Panc1 (cell line): ENCODE measurements around the gene PRKG1. TPM values are rescaled to one million over a fixed set of nuclear protein-coding genes. Genes with fewer than 3 reads are reported as not detected.
"Not testable (repeated sequence)": the region's sequence is repeated elsewhere in the genome, so short reads cannot be mapped to it uniquely, and the experiment has no call there.

ENCODE experiments used
- ATAC-seq: fragments of 200-7000 bp; cut with Tn5 transposase; 2 replicates; pipeline ENCODE4 v1.9.1; 2020; ENCODE audit warnings: mild to moderate bottlenecking, moderate library complexity
- BruUV-seq: library from RNA; stranded (reverse); fragments of 400-500 nt; replicated peaks from 2 replicates; lab custom pipeline; 2021; lab: Mats Ljungman, UMichigan
- CTCF ChIA-PET: fragments of 300-600 bp; sonication (Branson Sonifier 250); formaldehyde crosslinking; loops from one replicate; lab custom pipeline; 2022; ENCODE audit warnings: antibody characterized with exemption; lab: Charles Lee
- POLR2A ChIA-PET: fragments of 300-600 bp; sonication (Branson Sonifier 250); formaldehyde crosslinking; loops from one replicate; lab custom pipeline; 2022; ENCODE audit warnings: antibody characterized with exemption; lab: Charles Lee
- DNase-seq: peaks from one replicate; pipeline ENCODE4 v3.0.0-alpha.2; 2010; ENCODE audit warnings: low read depth, low spot score
- H3K27ac ChIP-seq: 2 replicates; pipeline ENCODE4 v1.5.1; 2011; ENCODE audit warnings: mild to moderate bottlenecking, low read length, inconsistent platforms
- H3K27me3 ChIP-seq: fragments of 200-500 bp; sonication (Bioruptor generic); 2 replicates; pipeline ENCODE4 v1.6.0; 2014; ENCODE audit warnings: low read length, inconsistent platforms; ENCODE audit not compliant: control insufficient read depth, insufficient read depth
- H3K36me3 ChIP-seq: fragments of 200-500 bp; sonication (Bioruptor generic); 2 replicates; pipeline ENCODE4 v1.5.1; 2014; ENCODE audit warnings: inconsistent platforms, mild to moderate bottlenecking, low read length, moderate library complexity; ENCODE audit not compliant: control insufficient read depth, insufficient read depth
- H3K4me1 ChIP-seq: 2 replicates; pipeline ENCODE4 v1.5.1; 2011; ENCODE audit warnings: inconsistent platforms, mild to moderate bottlenecking, low read length, moderate library complexity; ENCODE audit not compliant: control insufficient read depth, insufficient read depth
- H3K4me3 ChIP-seq, 2 experiments: 2 replicates each; pipeline ENCODE4 v1.5.1; 2011 to 2012; ENCODE audit warnings: low read depth in 2 of 2, low read length in 2 of 2, mild to moderate bottlenecking in 2 of 2, inconsistent platforms in 1 of 2, moderate library complexity in 1 of 2
- H3K9me3 ChIP-seq: fragments of 200-500 bp; sonication (Bioruptor generic); 2 replicates; pipeline ENCODE4 v1.5.1; 2014; ENCODE audit warnings: low read depth, mild to moderate bottlenecking, inconsistent platforms, low read length, moderate library complexity; ENCODE audit not compliant: control insufficient read depth, insufficient read depth
- CTCF ChIP-seq: fragments of 450-650 bp; IDR thresholded peaks from 2 replicates; pipeline ENCODE4 v1.5.1; 2017; ENCODE audit warnings: mild to moderate bottlenecking
- POLR2AphosphoS5 ChIP-seq: IDR thresholded peaks from 2 replicates; pipeline ENCODE4 v1.6.1; 2012; ENCODE audit warnings: mild to moderate bottlenecking, low read depth, low read length, moderate library complexity
- REST ChIP-seq, 2 experiments: IDR thresholded peaks; 2 replicates each; pipeline ENCODE4 v1.6.1; 2011 to 2012; ENCODE audit warnings: low read depth in 2 of 2, control low read depth in 1 of 2, low read length in 1 of 2, mild to moderate bottlenecking in 1 of 2, moderate library complexity in 1 of 2; ENCODE audit not compliant: insufficient read depth in 1 of 2
- SIN3A ChIP-seq: IDR thresholded peaks from 2 replicates; pipeline ENCODE4 v1.6.1; 2012; ENCODE audit warnings: low read depth, mild to moderate bottlenecking, low read length, moderate library complexity, borderline replicate concordance; ENCODE audit not compliant: insufficient read depth
- TCF7L2 ChIP-seq: IDR thresholded peaks from 2 replicates; pipeline ENCODE4 v1.6.1; 2011; ENCODE audit warnings: mild to moderate bottlenecking, low read depth, low read length, inconsistent platforms
- in situ Hi-C: cut with HindIII; loops from 2 replicates; pipeline ENCODE4 v1.10.0; 2016; ENCODE audit warnings: low sequenced_read_pairs, low pct_unique_long_range_greater_than_20kb
- intact Hi-C: fragments of 100-400 bp; cut with micrococcal nuclease; formaldehyde crosslinking; loops from one replicate; pipeline ENCODE4 v1.10.0; 2022; ENCODE audit not compliant: unreplicated experiment
- total RNA-seq: library from RNA; stranded (reverse); gene quantifications from one replicate; pipeline ENCODE4 v1.2.1, GENCODE V29; 2021; ENCODE audit not compliant: unreplicated experiment

PRKG1 gene
- total RNA-seq, 1 experiment from 2014 or later: 0.92 TPM

GRCh38 chr10:51272555-51272954 is 198.3 kb downstream of the PRKG1 start:
- Histone ChIP-seq H3K36me3 (no peaks in the 10 kb centered on the region), H3K27me3 (no peaks in the 10 kb centered on the region), H3K4me1 (no peaks in the 10 kb centered on the region), H3K27ac (no peak overlapping the region), H3K9me3 (no peaks in the 10 kb centered on the region), H3K4me3 (no peak overlapping the region)
- intact Hi-C loops: no loop called here
- ChIA-PET POLR2A (no interaction called here), CTCF (no interaction called here)
- no TSS peak for BruUV-seq
- TF ChIP-seq TCF7L2 (no peak), CTCF (no peak), POLR2AphosphoS5 (no peak), REST (IDR thresholded peaks at IDR 0.05; ENCODE audit: insufficient read depth in 1 of 2, low read depth in 2 of 2, low read length in 1 of 2) (no peak), SIN3A (no peak)
- in situ Hi-C loops: no loop called here
- ATAC-seq (no peak), DNase-seq (no peak)

GRCh38 chr10:51273574-51273973 is 199.3 kb downstream of the PRKG1 start:
- ChIA-PET POLR2A (no interaction called here), CTCF (no interaction called here)
- H3K9me3 ChIP-seq: no peaks in the 10 kb centered on the region
- no peak overlapping the region for H3K4me3 ChIP-seq
- intact Hi-C loops (no loop called here), in situ Hi-C loops (no loop called here)
- no peak overlapping the region for H3K27ac ChIP-seq
- no TSS peak for BruUV-seq
- H3K4me1 ChIP-seq: no peaks in the 10 kb centered on the region
- H3K27me3 ChIP-seq: no peaks in the 10 kb centered on the region
- DNase-seq (no peak), ATAC-seq (no peak)
- H3K36me3 ChIP-seq: no peaks in the 10 kb centered on the region
- TF ChIP-seq CTCF: no peak
- no peak for TF ChIP-seq POLR2AphosphoS5
- TF ChIP-seq TCF7L2: no peak

- H3K9me3 ChIP-seq, H3K27me3 ChIP-seq, H3K4me1 ChIP-seq, DNase-seq, H3K4me3 ChIP-seq, intact Hi-C loops, H3K36me3 ChIP-seq, POLR2A ChIA-PET, H3K27ac ChIP-seq, ATAC-seq, BruUV-seq, CTCF ChIA-PET, in situ Hi-C loops: not testable (repeated sequence)
Observed at GRCh38 chr10:51276097-51276496, 201.8 kb downstream of the PRKG1 start.

- H3K27ac ChIP-seq, BruUV-seq, H3K27me3 ChIP-seq, H3K4me3 ChIP-seq, in situ Hi-C loops, ATAC-seq, CTCF ChIA-PET, intact Hi-C loops, DNase-seq, H3K4me1 ChIP-seq, POLR2A ChIA-PET, H3K9me3 ChIP-seq, H3K36me3 ChIP-seq: not testable (repeated sequence)
Observed at GRCh38 chr10:51281387-51281786, 207.1 kb downstream of the PRKG1 start.
